ENCODE measurements around the gene IRX2. TPM values are rescaled to one million over a fixed set of nuclear protein-coding genes. Genes with fewer than 3 reads are reported as not detected.

The IRX2 gene
- total RNA-seq, 8 experiments from 2014 or later: 0.76 to 13.9 (median 6.1) TPM

- H3K4me3 ChIP-seq: peak overlapping the region in 3 of 5 donors; percentile 45 to 74 (median 50)
- in situ Hi-C loops (cut with MboI; ENCODE audit: low pct_unique_long_range_greater_than_20kb in 2 of 9, low sequenced_read_pairs in 9 of 9, unreplicated experiment in 9 of 9): no loop called here
- 0 to 58% (median 19%) methylated on average over 2 to 16 of the region's 29 CpGs; no CpG with 5 or more reads in 2 of the 10 experiments for WGBS, 10 experiments
- peaks cover 0 to 16% of the 10 kb centered on the region in 2 donors for H3K4me1 ChIP-seq (replicated peaks in 1 of 2)
- ATAC-seq (replicated peaks in 6 of 8): no peak
- no peak overlapping the region for H3K27ac ChIP-seq
These were observed 2.3 kb upstream of the IRX2 start for GRCh38 chr5:2753452-2754420.

- in situ Hi-C loops (cut with MboI; ENCODE audit: low pct_unique_long_range_greater_than_20kb in 2 of 9, low sequenced_read_pairs in 9 of 9, unreplicated experiment in 9 of 9): no loop called here
- peak overlapping the region in 4 of 5 donors; percentile 42 to 74 (median 48) for H3K4me3 ChIP-seq
These were observed 1.5 kb upstream of the IRX2 start for GRCh38 chr5:2752821-2753439.

GRCh38 chr5:2752059-2752820 is 763 bp upstream of the IRX2 start:
- in situ Hi-C loops (cut with MboI; ENCODE audit: low pct_unique_long_range_greater_than_20kb in 2 of 9, low sequenced_read_pairs in 9 of 9, unreplicated experiment in 9 of 9): no loop called here
- peak in 3 of 8 experiments; percentile 30 to 40 (median 35) for ATAC-seq (replicated peaks in 6 of 8)
- peaks cover 0 to 16% of the 10 kb centered on the region in 2 donors for H3K4me1 ChIP-seq (replicated peaks in 1 of 2)
- H3K4me3 ChIP-seq: peak overlapping the region in 4 of 5 donors; percentile 42 to 74 (median 48)
- peak overlapping the region in 1 of 2 donors; percentile 40 for H3K27ac ChIP-seq
- 5 to 18% (median 6%) methylated on average over 12 to 27 of the region's 58 CpGs; no CpG with 5 or more reads in 6 of the 10 experiments for WGBS, 10 experiments

More at GRCh38 chr5:2752821-2753439, 1.5 kb upstream of the IRX2 start:
- Histone ChIP-seq H3K27ac (no peak overlapping the region), H3K4me1 (replicated peaks in 1 of 2) (peaks cover 0 to 16% of the 10 kb centered on the region in 2 donors)
- no peak for ATAC-seq (replicated peaks in 6 of 8)
- 10 to 89% (median 41%) methylated on average over 1 to 12 of the region's 34 CpGs; no CpG with 5 or more reads in 6 of the 10 experiments for WGBS, 10 experiments

- H3K4me1 ChIP-seq (replicated peaks in 1 of 2): peaks cover 0 to 11% of the 10 kb centered on the region in 2 donors
- no peak overlapping the region for H3K27ac ChIP-seq
- peak in 7 of 8 experiments; percentile 1 to 38 (median 10) for ATAC-seq (replicated peaks in 6 of 8)
- WGBS, 10 experiments: 0% methylated on average over 2 to 20 of the region's 110 CpGs; no CpG with 5 or more reads in 8 of the 10 experiments
- in situ Hi-C loops (cut with MboI; ENCODE audit: low pct_unique_long_range_greater_than_20kb in 2 of 9, low sequenced_read_pairs in 9 of 9, unreplicated experiment in 9 of 9): no loop called here
- peak overlapping the region in 4 of 5 donors; percentile 42 to 74 (median 48) for H3K4me3 ChIP-seq
These were observed 566 bp downstream of the IRX2 start for GRCh38 chr5:2750758-2751464.

GRCh38 chr5:2750026-2750757 is 1.3 kb downstream of the IRX2 start:
- WGBS, 10 experiments: 0 to 80% (median 3%) methylated on average over 1 to 34 of the region's 63 CpGs; no CpG with 5 or more reads in 2 of the 10 experiments
- Histone ChIP-seq H3K4me1 (replicated peaks in 1 of 2) (peaks cover 0 to 11% of the 10 kb centered on the region in 2 donors), H3K27ac (no peak overlapping the region), H3K4me3 (peak overlapping the region in 4 of 5 donors; percentile 42 to 74 (median 48))
- in situ Hi-C loops (cut with MboI; ENCODE audit: low pct_unique_long_range_greater_than_20kb in 2 of 9, low sequenced_read_pairs in 9 of 9, unreplicated experiment in 9 of 9): no loop called here
- ATAC-seq (replicated peaks in 6 of 8): peak in 1 of 8 experiments; percentile 4

- Histone ChIP-seq H3K27ac (no peak overlapping the region), H3K4me3 (peak overlapping the region in 4 of 5 donors; percentile 42 to 74 (median 48)), H3K4me1 (replicated peaks in 1 of 2) (peaks cover 0 to 15% of the 10 kb centered on the region in 2 donors)
- ATAC-seq (replicated peaks in 6 of 8): no peak
- WGBS, 10 experiments: 0 to 100% (median 27%) methylated on average over 1 to 3 of the region's 45 CpGs; no CpG with 5 or more reads in 6 of the 10 experiments
- in situ Hi-C loops (cut with MboI; ENCODE audit: low pct_unique_long_range_greater_than_20kb in 2 of 9, low sequenced_read_pairs in 9 of 9, unreplicated experiment in 9 of 9): no loop called here
These were observed 1.9 kb downstream of the IRX2 start for GRCh38 chr5:2749514-2750025.

GRCh38 chr5:2748861-2749513 is 2.5 kb downstream of the IRX2 start:
- peak overlapping the region in 4 of 5 donors; percentile 42 to 74 (median 48) for H3K4me3 ChIP-seq
- no peak overlapping the region for H3K27ac ChIP-seq
- in situ Hi-C loops (cut with MboI; ENCODE audit: low pct_unique_long_range_greater_than_20kb in 2 of 9, low sequenced_read_pairs in 9 of 9, unreplicated experiment in 9 of 9): no loop called here
- no peak for ATAC-seq (replicated peaks in 6 of 8)
- H3K4me1 ChIP-seq (replicated peaks in 1 of 2): peaks cover 0 to 15% of the 10 kb centered on the region in 2 donors
- 0 to 53% (median 32%) methylated on average over 2 to 5 of the region's 71 CpGs; no CpG with 5 or more reads in 7 of the 10 experiments for WGBS, 10 experiments

- no peak for ATAC-seq (replicated peaks in 6 of 8)
- in situ Hi-C loops (cut with MboI; ENCODE audit: low pct_unique_long_range_greater_than_20kb in 2 of 9, low sequenced_read_pairs in 9 of 9, unreplicated experiment in 9 of 9): no loop called here
- H3K4me1 ChIP-seq (replicated peaks in 1 of 2): peaks cover 0 to 18% of the 10 kb centered on the region in 2 donors
- H3K4me3 ChIP-seq: peak overlapping the region in 3 of 5 donors; percentile 42 to 50 (median 45)
- 23 to 60% (median 31%) methylated on average over 1 to 22 of the region's 86 CpGs; no CpG with 5 or more reads in 6 of the 10 experiments for WGBS, 10 experiments
- no peak overlapping the region for H3K27ac ChIP-seq
These were observed 3.2 kb downstream of the IRX2 start for GRCh38 chr5:2748179-2748860.

GRCh38 chr5:2747363-2748162 is 3.9 kb downstream of the IRX2 start:
- no peak overlapping the region for H3K27ac ChIP-seq
- H3K4me3 ChIP-seq: peak overlapping the region in 3 of 5 donors; percentile 42 to 50 (median 45)
- no peak for ATAC-seq (replicated peaks in 6 of 8)
- WGBS, 10 experiments: 6 to 90% (median 42%) methylated on average over 1 to 11 of the region's 26 CpGs
- in situ Hi-C loops (cut with MboI; ENCODE audit: low pct_unique_long_range_greater_than_20kb in 2 of 9, low sequenced_read_pairs in 9 of 9, unreplicated experiment in 9 of 9): no loop called here
- peaks cover 0 to 23% of the 10 kb centered on the region in 2 donors for H3K4me1 ChIP-seq (replicated peaks in 1 of 2)

- Histone ChIP-seq H3K4me3 (peak overlapping the region in 1 of 5 donors; percentile 1), H3K4me1 (replicated peaks in 1 of 2) (peaks cover 0 to 23% of the 10 kb centered on the region in 2 donors), H3K27ac (no peak overlapping the region)
- WGBS, 10 experiments: 0 to 60% (median 20%) methylated on average over 1 to 3 of the region's 3 CpGs; no CpG with 5 or more reads in 1 of the 10 experiments
- in situ Hi-C loops (cut with MboI; ENCODE audit: low pct_unique_long_range_greater_than_20kb in 2 of 9, low sequenced_read_pairs in 9 of 9, unreplicated experiment in 9 of 9): no loop called here
- no peak for ATAC-seq (replicated peaks in 6 of 8)
These were observed 4.9 kb downstream of the IRX2 start for GRCh38 chr5:2746561-2747032.

Data from motor neuron (in vitro differentiated cells).